Endothelial cell of umbilical vein (primary cell): Measurements from ENCODE around the gene CD99L2. TPM values are rescaled to one million over a fixed set of nuclear protein-coding genes. Genes with fewer than 3 reads are reported as not detected.

Source experiments
- BruUV-seq: library from RNA; stranded (reverse); fragments of 400-500 nt; replicated peaks from 2 replicates; lab custom pipeline; 2021; lab: Mats Ljungman, UMichigan
- CTCF ChIA-PET: fragments of 300-600, 350-600 bp; sonication (Branson Sonifier 250); formaldehyde crosslinking; loops from one replicate; lab custom pipeline; 2021; ENCODE audit warnings: antibody characterized with exemption, inconsistent platforms; lab: Charles Lee
- POLR2A ChIA-PET: fragments of 300-600, 350-600 bp; sonication (Branson Sonifier 250); formaldehyde crosslinking; loops from one replicate; lab custom pipeline; 2021; ENCODE audit warnings: antibody characterized with exemption, inconsistent platforms; lab: Charles Lee
- DNase-seq: peaks from one replicate; pipeline ENCODE4 v3.0.0-alpha.2; 2011; ENCODE audit warnings: low read depth, low spot score
- FAIRE-seq: peaks from 2 replicates; lab custom pipeline; 2011; peaks lifted over from hg19 to GRCh38; lab: Jason Lieb, UNC
- H2AFZ ChIP-seq: 2 replicates; pipeline ENCODE4 v1.6.0; 2012; ENCODE audit warnings: low read depth, low read length, control low read depth, inconsistent platforms
- H3K27ac ChIP-seq: 2 replicates; pipeline ENCODE4 v1.5.1; 2011; ENCODE audit warnings: low read depth, mild to moderate bottlenecking, control low read depth, low read length, moderate library complexity; ENCODE audit not compliant: insufficient read depth
- H3K27me3 ChIP-seq, 2 experiments: 2 replicates each; pipeline versions ENCODE4 v1.6.0 to v1.6.1; 2011; ENCODE audit warnings: low read length in 2 of 2, mixed read lengths in 1 of 2; ENCODE audit not compliant: control insufficient read depth in 2 of 2, insufficient read depth in 2 of 2
- H3K36me3 ChIP-seq, 2 experiments: 2 replicates in 1 of 2; 3 replicates in 1 of 2; pipeline ENCODE4 v1.5.1; 2011; ENCODE audit warnings: low read length in 2 of 2, mild to moderate bottlenecking in 1 of 2, moderate library complexity in 1 of 2; ENCODE audit not compliant: control insufficient read depth in 2 of 2, insufficient read depth in 2 of 2; ENCODE audit errors: extremely low read depth in 1 of 2
- H3K4me1 ChIP-seq: 3 replicates; pipeline ENCODE4 v1.5.1; 2011; ENCODE audit warnings: mild to moderate bottlenecking, low read length; ENCODE audit not compliant: control insufficient read depth, insufficient read depth; ENCODE audit errors: extremely low read depth
- H3K4me2 ChIP-seq: 2 replicates; pipeline ENCODE4 v1.6.1; 2011; ENCODE audit warnings: low read length, control low read depth, mixed read lengths; ENCODE audit not compliant: insufficient read depth
- H3K4me3 ChIP-seq, 3 experiments: fragments of 200-600 bp in 1 of 3; sonication (generic), shearing (Covaris generic) in 1 of 3; replicated peaks in 1 of 3; 2 replicates each; pipeline ENCODE4 v1.5.1; 2011 to 2016; ENCODE audit warnings: control low read depth in 3 of 3, low read length in 3 of 3, mild to moderate bottlenecking in 2 of 3, inconsistent platforms in 1 of 3, low read depth in 1 of 3, moderate library complexity in 1 of 3; ENCODE audit not compliant: insufficient read depth in 1 of 3
- H3K79me2 ChIP-seq: 2 replicates; pipeline ENCODE4 v1.6.0; 2012; ENCODE audit warnings: low read length, inconsistent platforms; ENCODE audit not compliant: control insufficient read depth, insufficient read depth
- H3K9ac ChIP-seq: replicated peaks from 2 replicates; pipeline ENCODE3; 2011; ENCODE audit warnings: low read length, control low read depth; ENCODE audit not compliant: insufficient read depth; ENCODE audit errors: extremely low read depth
- H3K9me1 ChIP-seq: replicated peaks from 3 replicates; pipeline ENCODE4 v1.6.0; 2011; ENCODE audit warnings: mild to moderate bottlenecking, low read length; ENCODE audit not compliant: control insufficient read depth, insufficient read depth; ENCODE audit errors: extremely low read depth
- H3K9me3 ChIP-seq: replicated peaks from 2 replicates; pipeline ENCODE4 v1.5.1; 2012; ENCODE audit warnings: low read length, inconsistent platforms; ENCODE audit not compliant: control insufficient read depth, insufficient read depth
- H4K20me1 ChIP-seq: replicated peaks from 2 replicates; pipeline ENCODE3; 2011; ENCODE audit warnings: mild to moderate bottlenecking, low read length; ENCODE audit not compliant: control insufficient read depth, insufficient read depth; ENCODE audit errors: extremely low read depth
- CTCF ChIP-seq, 2 donors: IDR thresholded peaks; 1 replicate in 1 of 2; 2 replicates in 1 of 2; pipeline ENCODE4 v1.5.1; 2011; ENCODE audit warnings: low read length in 2 of 2, mild to moderate bottlenecking in 2 of 2, moderate library complexity in 2 of 2, control low read depth in 1 of 2, inconsistent platforms in 1 of 2, low read depth in 1 of 2; ENCODE audit not compliant: insufficient read depth in 1 of 2; ENCODE audit errors: extremely low read depth in 1 of 2
- EZH2 ChIP-seq: IDR thresholded peaks from 2 replicates; pipeline ENCODE4 v1.6.1; 2012; ENCODE audit warnings: borderline replicate concordance, low read depth, mild to moderate bottlenecking, moderate library complexity, low read length, inconsistent platforms; ENCODE audit not compliant: severe bottlenecking
- FOS ChIP-seq: IDR thresholded peaks from 2 replicates; pipeline ENCODE4 v1.6.1; 2011; ENCODE audit warnings: mild to moderate bottlenecking, low read length, moderate library complexity, borderline replicate concordance; ENCODE audit not compliant: insufficient read depth
- GATA2 ChIP-seq: IDR thresholded peaks from 2 replicates; pipeline ENCODE4 v1.7.0; 2011; ENCODE audit warnings: low read depth, mild to moderate bottlenecking, moderate library complexity, mixed read lengths, low read length; ENCODE audit not compliant: insufficient read length, insufficient read depth
- JUN ChIP-seq: IDR thresholded peaks from 2 replicates; pipeline ENCODE4 v1.6.1; 2011; ENCODE audit warnings: borderline replicate concordance, low read depth; ENCODE audit not compliant: insufficient read length, insufficient read depth
- MAX ChIP-seq: IDR thresholded peaks from 2 replicates; pipeline ENCODE4 v1.6.1; 2011; ENCODE audit not compliant: insufficient read depth, insufficient read length
- MYC ChIP-seq: IDR thresholded peaks from one replicate; pipeline ENCODE4 v1.6.1; 2011; ENCODE audit warnings: mild to moderate bottlenecking, low read depth, low read length
- POLR2A ChIP-seq: IDR thresholded peaks from 2 replicates; pipeline ENCODE4 v1.6.1; 2012; ENCODE audit warnings: low read depth, mild to moderate bottlenecking, control low read depth, low read length
- POLR2AphosphoS5 ChIP-seq: IDR thresholded peaks from 2 replicates; pipeline ENCODE4 v1.6.1; 2012; ENCODE audit warnings: low read depth, mild to moderate bottlenecking, control low read depth, low read length, moderate library complexity; ENCODE audit not compliant: insufficient read depth
- dilution Hi-C: fragments of 300-500 bp; cut with MboI; formaldehyde crosslinking; loops from one replicate; pipeline ENCODE4 v1.15.0; 2019; ENCODE audit warnings: low sequenced_read_pairs; ENCODE audit not compliant: extremely low pct_ligation_motif_present
- intact Hi-C: fragments of 100-400 bp; cut with micrococcal nuclease; formaldehyde crosslinking; loops from one replicate; pipeline ENCODE4 v1.10.0; 2022
- polyA plus RNA-seq, 4 experiments: library from polyadenylated mRNA; depleted of rRNA in 3 of 4; stranded (reverse) in 3 of 4; unstranded in 1 of 4; fragments of >200 nt; gene quantifications; 2 replicates each; pipeline versions ENCODE4 v1.2.1 to v1.2.3, GENCODE V29; 2011 to 2012; ENCODE audit warnings: missing spikeins in 1 of 4
- total RNA-seq: library from RNA; stranded (reverse); gene quantifications from 2 replicates; pipeline ENCODE4 v1.2.3, GENCODE V29; 2021

Gene CD99L2
- total and polyA plus RNA-seq, 2 donors (not counting 3 experiments of a cell fraction or from before 2014, with no cell fraction given): 33.2 to 43.4 TPM

GRCh38 chrX:150805736-150806135 is 92.7 kb downstream of the CD99L2 start:
- Histone ChIP-seq H3K4me1 (no peaks in the 10 kb centered on the region), H3K9ac (no peak overlapping the region), H3K27me3 (no peaks in the 10 kb centered on the region), H3K9me1 (no peaks in the 10 kb centered on the region), H3K9me3 (no peaks in the 10 kb centered on the region), H3K4me3 (no peak overlapping the region), H2AFZ (no peak overlapping the region), H3K36me3 (no peaks in the 10 kb centered on the region), H3K27ac (no peak overlapping the region), H3K79me2 (no peaks in the 10 kb centered on the region), H3K4me2 (no peak overlapping the region), H4K20me1 (no peaks in the 10 kb centered on the region)
- FAIRE-seq: no peak
- POLR2A ChIA-PET: no interaction called here
- intact Hi-C loops (no loop called here), dilution Hi-C loops (no loop called here)
- TF ChIP-seq CTCF (IDR thresholded peaks at IDR 0.05; ENCODE audit: extremely low read depth in 1 of 2, insufficient read depth in 1 of 2, low read depth in 1 of 2, low read length in 2 of 2) (no peak), JUN (no peak), GATA2 (no peak), MAX (no peak), EZH2 (no peak), POLR2AphosphoS5 (no peak), POLR2A (no peak), FOS (no peak), MYC (no peak)
- no peak for DNase-seq
- CTCF ChIA-PET: no interaction called here
- no TSS peak for BruUV-seq
